ENCODE data around the gene HGF.

- no peak for TF ChIP-seq CTCF (IDR thresholded peaks at IDR 0.05)
- TF ChIP-seq POLR2A (IDR thresholded peaks at IDR 0.05) = no peak
Measured at GRCh38 chr7:81767926-81768325, 1.9 kb downstream of the HGF start.
